HG03558 (cell line): ENCODE data around the gene CAPN9.
"Not testable (repeated sequence)": the region's sequence is repeated elsewhere in the genome, so short reads cannot be mapped to it uniquely, and the experiment has no call there.

Source experiments
- ATAC-seq: cut with Tn5 transposase; IDR thresholded peaks from one replicate; pipeline ENCODE4 v1.9.1; 2021; ENCODE audit warnings: moderate number of reproducible peaks; ENCODE audit not compliant: unreplicated experiment; ENCODE audit errors: extremely low read depth

The CAPN9 gene

DNA sequence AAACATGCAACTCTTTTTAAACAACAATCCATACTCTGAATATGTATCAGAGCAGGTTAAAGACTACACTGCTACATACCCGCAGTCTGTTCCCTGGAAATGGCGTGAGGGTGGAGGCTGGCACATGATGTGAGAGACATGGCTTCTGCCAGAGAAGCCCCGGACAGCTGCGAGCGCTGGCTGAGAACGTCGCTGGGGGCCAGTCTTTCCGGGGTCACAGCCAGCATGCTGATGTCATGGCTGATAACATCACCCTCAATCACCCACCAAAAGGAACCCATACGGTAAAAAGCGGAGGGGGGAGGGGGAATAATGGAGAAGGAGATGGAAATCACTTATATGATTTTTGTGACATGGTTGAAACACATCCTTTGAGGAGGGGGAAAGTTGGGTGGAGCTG, 92.0 kb downstream of the CAPN9 start:
- no peak for ATAC-seq

DNA sequence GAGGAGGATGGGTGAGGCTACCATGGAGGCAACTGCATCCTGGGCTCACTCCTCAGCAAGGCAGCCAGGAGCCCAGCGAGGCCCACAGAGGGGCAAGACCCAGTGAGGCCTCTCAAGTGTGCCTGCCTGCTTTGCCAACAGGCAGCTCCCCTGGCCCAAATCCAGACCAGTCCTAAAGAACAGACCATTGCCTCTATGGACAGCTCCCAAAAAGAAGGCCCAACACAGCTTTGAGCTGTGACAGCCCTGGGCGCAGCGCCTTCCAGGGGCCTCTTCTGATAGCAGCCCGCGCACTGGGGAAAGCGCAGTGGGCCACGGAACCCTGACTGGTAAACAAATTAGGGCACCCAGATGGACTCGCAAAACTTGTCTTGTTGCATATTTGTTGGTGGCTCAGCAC, 95.6 kb downstream of the CAPN9 start:
- no peak for ATAC-seq

DNA sequence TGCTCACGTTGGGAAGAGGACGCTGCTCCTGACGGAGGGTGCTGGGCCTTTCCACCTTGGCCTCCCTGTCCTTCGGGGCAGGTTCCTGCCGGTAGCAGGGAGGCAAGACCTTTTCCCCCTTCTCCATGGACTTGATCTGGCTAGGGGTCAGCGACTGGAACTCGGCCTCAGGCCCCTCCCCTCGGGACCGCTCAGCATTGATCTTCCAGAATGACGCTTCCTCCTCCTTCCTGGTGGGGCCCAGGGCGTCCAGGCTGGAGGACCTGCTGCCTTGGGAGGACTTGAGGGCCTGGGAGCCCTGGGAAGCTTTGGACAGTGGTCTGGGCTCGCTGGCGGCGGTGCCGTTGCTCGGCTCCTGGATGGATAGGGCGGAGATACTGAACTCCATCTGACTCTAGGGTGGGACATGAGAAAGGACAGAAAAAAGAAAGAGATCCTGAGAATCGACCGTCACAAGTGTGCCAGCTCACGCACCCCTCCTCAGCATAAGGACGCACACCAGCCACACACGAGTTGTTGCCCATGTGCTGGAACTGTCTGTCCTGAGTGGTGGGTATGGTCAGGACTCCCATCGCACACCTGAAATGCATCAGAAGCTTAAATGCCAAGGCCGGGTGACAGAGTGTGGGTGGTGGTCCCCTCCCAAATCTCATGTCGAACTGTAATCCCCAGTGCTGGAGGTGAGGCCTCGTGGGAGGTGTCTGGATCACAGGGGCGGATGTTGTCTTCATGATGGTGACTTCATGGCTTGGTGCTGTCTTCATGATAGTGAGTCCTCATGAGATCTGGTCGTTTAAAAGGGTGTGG, 96.5 kb downstream of the CAPN9 start:
- no peak for ATAC-seq

DNA sequence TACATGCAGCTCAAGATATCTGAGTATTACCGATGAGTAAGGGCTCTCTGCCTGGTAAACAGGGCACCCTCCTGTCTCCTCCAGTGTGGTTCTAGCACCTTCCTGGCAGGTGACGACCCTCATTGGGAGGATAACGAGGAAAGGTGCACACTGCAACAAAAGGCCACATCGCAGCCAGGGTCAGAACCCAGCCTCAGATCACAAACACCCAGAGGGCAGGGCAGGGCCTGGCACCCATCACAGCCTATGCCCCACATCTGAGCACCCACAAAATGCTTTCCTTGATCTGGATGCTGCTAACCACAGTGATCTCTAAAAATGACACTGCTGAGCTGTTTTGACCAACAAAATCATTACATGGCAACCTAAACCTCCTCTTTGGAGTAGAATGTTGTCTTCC, 97.4 kb downstream of the CAPN9 start:
- no peak for ATAC-seq

DNA sequence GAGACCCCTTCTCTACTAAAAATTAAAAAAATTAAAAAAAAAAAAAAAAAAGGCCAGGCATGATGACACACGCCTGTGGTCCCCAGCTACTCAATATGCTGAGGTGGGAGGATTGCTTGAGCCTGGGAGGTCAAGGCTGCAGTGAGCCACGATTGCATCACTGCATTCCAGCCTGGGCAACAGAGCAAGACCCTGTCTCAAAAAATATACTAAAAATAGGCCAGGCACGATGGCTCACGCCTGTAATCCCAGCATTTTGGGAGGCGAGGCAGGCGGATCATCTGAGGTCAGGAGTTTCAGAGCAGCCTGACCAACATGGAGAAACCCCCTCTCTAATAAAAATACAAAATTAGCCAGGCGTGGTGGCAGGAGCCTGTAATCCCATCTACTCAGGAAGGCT, 98.0 kb downstream of the CAPN9 start:
- ATAC-seq = not testable (repeated sequence)

DNA sequence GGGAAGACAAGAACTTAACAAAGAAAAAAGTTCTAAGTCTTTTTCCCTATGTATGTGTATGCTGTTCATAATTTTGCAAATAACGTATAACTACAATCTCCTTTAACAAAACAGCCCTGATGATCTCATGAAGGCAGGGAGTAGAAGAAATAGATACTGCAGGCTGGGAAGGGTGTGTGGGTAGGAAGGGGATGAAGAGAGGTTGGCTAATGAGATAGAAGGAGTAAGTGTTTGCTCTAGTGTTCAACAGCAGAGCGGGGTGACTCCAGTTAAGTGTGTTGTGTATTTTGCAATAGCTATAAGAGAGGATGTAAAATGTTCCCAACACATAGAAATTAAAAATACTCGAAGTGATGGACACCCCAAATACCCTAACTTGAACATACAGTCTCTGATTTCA, 101.0 kb downstream of the CAPN9 start:
- no peak for ATAC-seq

DNA sequence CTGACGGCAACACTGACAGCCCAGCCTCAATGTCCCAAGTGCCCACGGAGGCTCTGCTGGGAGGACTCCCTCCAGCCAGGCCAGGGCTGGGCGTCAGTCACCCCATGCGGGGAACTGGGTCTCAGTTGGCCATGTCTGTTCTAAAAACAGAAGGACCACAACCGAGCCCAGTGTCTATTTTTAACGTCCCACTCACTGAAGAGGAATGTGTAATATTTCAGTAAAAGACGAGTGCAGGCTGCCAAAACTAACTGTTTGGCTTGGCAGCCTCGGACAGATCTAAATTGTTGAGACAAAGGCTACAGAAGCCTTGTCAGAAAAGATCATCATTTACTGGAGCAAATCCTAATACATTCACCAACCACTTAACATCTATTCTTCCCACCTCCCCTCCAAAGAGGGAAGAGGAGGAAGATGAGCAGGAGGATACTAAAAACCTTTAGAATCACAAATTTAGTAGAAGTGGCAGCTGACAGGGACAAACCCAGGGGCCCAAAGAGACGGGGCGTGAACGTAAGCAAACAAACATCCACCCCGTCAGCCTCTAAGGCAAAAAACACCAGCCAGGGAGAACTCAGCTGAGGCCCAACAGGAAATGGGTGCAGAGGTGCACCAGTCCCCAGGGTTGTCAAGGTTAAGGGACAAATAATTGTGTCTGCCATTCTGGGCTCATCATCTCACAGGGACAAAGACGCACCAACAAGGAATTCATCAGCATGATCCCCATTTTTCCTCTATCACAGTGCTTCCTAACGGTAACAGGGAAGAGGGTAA, 102.5 kb downstream of the CAPN9 start:
- no peak for ATAC-seq

DNA sequence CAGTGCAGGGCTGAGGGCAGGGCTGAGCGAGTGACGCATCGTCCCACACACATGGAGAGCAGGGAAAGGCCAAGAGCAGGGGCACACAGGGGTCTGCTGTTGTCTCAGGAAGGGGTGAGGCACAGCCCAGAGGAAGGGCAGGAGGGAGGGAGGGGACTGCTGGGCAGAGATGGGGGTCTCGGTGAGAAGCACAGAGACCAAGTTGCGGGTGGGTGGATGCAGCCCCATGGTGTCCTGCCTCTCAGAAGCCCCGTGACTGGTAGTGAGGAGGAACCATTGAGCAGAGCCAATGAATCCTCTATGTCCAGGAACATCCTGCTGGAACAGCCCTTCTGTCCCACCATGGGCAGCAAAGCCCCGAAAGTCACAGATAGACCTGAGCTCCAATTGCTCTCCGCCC, 103.4 kb downstream of the CAPN9 start:
- ATAC-seq = no peak

DNA sequence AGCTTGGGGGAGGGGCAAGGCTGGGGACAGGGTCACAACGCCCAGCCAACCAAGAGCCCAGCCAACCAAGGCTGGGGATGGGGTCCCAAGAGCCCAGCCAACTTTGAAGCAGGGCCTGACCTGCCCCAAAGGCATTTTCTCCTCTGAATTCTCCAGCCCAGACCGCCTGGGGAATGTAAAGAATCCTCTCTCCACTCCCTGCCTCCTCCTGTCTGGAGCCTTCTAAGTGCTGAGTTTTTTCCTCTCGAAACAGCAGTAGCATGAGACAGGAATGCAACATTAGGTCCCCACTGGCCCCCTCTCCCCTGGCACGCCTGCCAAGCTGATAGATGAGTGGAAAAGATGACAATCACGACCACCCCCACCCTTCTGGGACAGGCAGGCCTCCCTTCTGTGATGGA, 104.1 kb downstream of the CAPN9 start:
- ATAC-seq = no peak
